ENCODE measurements around the gene MRPL45.

DNA sequence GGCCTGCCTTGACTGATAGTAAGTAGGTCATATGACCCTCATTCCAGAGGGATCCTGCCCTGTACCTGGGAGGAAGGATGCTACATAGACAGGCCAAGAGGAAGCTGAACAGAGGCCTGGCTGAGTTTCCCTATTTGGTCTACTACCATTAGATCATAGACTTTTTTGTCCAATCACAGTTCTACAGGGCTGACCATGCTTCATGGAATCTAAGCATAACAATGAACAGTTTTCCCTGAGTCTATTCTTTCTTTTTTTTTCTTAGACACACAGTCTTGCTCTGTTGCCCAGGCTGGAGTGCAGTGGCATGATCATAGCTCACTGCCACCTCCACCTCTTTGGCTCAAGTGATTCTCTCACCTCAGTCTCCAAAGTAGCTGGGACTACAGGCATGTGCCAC is 42.9 kb downstream of the MRPL45 start:
- no peak for TF ChIP-seq EZH2 (IDR thresholded peaks at IDR 0.05; ENCODE audit: borderline replicate concordance, insufficient read depth, low read length, poor library complexity, severe bottlenecking)
- TF ChIP-seq, protein P1, sequence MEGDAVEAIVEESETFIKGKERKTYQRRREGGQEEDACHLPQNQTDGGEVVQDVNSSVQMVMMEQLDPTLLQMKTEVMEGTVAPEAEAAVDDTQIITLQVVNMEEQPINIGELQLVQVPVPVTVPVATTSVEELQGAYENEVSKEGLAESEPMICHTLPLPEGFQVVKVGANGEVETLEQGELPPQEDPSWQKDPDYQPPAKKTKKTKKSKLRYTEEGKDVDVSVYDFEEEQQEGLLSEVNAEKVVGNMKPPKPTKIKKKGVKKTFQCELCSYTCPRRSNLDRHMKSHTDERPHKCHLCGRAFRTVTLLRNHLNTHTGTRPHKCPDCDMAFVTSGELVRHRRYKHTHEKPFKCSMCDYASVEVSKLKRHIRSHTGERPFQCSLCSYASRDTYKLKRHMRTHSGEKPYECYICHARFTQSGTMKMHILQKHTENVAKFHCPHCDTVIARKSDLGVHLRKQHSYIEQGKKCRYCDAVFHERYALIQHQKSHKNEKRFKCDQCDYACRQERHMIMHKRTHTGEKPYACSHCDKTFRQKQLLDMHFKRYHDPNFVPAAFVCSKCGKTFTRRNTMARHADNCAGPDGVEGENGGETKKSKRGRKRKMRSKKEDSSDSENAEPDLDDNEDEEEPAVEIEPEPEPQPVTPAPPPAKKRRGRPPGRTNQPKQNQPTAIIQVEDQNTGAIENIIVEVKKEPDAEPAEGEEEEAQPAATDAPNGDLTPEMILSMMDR (IDR thresholded peaks at IDR 0.05; ENCODE audit: poor library complexity, severe bottlenecking), result no peak
- no peak for TF ChIP-seq EP300 (conservative IDR thresholded peaks at IDR 0.05; ENCODE audit: poor library complexity, severe bottlenecking)
- TF ChIP-seq TAF1 (IDR thresholded peaks at IDR 0.05; ENCODE audit: low read depth), result no peak
- no peak for TF ChIP-seq POLR2AphosphoS5 (IDR thresholded peaks at IDR 0.05)
- TF ChIP-seq, protein P2, sequence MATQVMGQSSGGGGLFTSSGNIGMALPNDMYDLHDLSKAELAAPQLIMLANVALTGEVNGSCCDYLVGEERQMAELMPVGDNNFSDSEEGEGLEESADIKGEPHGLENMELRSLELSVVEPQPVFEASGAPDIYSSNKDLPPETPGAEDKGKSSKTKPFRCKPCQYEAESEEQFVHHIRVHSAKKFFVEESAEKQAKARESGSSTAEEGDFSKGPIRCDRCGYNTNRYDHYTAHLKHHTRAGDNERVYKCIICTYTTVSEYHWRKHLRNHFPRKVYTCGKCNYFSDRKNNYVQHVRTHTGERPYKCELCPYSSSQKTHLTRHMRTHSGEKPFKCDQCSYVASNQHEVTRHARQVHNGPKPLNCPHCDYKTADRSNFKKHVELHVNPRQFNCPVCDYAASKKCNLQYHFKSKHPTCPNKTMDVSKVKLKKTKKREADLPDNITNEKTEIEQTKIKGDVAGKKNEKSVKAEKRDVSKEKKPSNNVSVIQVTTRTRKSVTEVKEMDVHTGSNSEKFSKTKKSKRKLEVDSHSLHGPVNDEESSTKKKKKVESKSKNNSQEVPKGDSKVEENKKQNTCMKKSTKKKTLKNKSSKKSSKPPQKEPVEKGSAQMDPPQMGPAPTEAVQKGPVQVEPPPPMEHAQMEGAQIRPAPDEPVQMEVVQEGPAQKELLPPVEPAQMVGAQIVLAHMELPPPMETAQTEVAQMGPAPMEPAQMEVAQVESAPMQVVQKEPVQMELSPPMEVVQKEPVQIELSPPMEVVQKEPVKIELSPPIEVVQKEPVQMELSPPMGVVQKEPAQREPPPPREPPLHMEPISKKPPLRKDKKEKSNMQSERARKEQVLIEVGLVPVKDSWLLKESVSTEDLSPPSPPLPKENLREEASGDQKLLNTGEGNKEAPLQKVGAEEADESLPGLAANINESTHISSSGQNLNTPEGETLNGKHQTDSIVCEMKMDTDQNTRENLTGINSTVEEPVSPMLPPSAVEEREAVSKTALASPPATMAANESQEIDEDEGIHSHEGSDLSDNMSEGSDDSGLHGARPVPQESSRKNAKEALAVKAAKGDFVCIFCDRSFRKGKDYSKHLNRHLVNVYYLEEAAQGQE (IDR thresholded peaks at IDR 0.05; ENCODE audit: borderline replicate concordance), result no peak
- TF ChIP-seq SMC3 (conservative IDR thresholded peaks at IDR 0.05; ENCODE audit: poor library complexity), result no peak

Measured in neural cell (in vitro differentiated cells).